ENCODE data around the gene SMTN. TPM values are rescaled to one million over a fixed set of nuclear protein-coding genes. Genes with fewer than 3 reads are reported as not detected.
A peak's percentile ranks its signal among the peaks of the same experiment; 100 is the strongest.
"Not testable (repeated sequence)": the region's sequence is repeated elsewhere in the genome, so short reads cannot be mapped to it uniquely, and the experiment has no call there.

SMTN gene
- polyA plus RNA-seq, 1 donor = 37.1 TPM

DNA sequence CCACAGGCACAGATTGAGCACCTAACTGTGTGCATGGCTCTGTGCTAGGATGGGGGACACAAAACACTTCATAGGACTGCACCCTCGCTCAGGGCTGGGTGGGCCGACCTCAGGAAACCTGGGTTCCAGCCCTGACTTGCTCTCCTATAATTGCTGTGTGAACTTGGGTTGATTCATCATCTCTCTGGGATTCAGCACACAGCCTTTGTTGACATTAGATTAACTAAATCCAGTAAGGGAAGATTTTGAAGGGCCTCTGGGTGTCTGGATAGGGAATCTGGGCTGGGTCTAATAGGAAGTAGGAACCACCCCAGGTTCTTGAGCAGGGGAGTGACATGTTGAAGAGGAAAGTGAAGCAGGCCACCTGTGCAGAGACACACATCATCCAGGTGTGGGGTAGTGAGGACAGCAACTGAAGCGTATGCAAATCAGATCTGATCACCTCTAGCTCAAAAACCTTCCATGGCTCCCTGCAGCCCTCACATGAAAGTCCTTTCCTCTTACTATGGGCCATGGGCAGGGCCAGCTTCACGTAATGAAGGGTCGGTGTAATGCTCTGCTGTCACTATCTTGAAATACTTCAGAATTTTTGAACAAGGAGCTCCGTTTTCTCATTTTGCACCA is 11.3 kb upstream of the SMTN start:
- DNase-seq = not testable (repeated sequence)

DNA sequence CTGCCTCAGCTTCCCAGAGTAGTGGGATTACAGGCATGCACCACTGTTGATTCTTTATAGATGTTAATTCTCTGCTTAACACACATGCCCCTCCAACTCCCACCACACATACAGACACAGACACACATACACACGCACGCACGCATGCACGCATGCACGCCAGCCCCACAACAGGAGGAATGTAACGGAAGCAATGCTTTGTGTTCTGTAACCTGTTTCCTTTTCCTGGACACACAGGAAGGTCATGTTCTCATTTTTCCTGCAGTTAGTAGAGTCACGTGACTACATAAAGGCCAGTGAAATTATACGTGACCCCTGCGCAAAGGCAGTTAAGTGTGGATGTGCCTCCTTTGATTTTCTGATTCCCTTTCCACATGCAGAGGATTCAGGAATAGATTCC is 8.0 kb upstream of the SMTN start:
- DNase-seq = not testable (repeated sequence)

DNA sequence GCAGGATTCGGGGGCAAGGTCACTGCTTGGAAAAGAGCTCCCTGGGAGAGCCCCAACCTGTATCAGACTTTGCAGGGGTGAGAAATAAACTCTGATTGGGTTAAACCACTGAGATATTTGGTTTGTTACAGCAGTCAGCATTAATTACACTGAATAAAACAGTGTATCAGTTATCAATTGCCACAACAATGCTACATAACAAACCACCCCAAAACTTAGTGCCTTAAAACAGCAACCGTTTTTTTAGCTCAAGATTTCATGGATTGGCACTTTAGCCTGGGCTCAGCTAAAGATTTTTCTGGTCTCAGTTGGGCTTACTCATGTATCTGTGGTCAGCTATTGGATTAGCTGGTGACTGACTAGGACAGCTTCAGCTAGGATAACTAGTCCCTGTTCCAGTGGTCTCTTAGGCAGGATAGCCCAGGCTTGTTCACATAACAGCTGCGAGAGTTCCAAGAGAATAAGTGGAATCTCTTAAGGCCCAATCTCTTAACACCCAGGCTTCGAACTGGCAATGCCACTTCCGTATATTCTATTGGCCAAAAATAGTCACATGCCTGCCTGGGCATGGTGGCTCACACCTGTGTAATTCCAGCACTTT is 7.5 kb upstream of the SMTN start:
- not testable (repeated sequence) for DNase-seq

DNA sequence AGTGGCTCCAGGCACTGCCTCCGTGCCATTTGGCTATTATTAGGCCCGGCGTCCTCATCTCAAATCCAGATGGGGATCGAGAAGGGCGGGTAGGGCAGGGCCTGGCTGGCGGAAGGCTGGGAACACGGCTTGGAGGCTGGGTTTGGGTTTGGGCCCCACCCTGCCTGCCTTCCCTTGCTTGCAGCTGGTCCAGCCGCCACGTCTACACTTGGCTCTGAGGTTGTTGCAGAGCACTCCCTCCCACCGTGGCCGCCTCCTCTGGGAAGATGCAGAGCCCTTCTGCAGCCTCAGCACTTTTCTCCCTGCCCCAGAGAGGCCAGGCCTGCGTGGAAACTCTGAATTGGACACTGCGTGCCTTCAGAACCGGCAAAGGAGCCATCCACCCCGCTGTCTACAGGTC is 5.2 kb upstream of the SMTN start:
- DNase-seq = no peak

DNA sequence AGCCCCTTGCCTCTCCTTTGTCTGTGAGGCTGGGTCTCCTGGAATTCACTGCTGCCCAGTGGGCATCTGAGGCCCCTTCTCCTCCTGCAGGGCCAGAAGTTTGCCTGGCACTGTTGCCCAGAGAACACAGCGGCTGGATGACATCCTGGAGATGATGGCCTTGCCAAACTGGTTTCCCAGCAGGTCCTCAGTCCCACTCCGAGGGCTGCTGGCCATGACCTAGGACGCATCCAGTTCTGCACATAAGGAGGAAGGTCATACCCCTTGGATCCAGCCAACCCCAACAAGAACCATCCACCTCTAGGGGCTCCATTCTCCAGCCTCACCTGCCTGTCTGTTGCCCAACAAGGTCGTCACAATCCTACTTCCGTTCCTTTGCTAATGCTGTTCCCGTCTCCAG is 3.4 kb upstream of the SMTN start:
- DNase-seq = no peak

DNA sequence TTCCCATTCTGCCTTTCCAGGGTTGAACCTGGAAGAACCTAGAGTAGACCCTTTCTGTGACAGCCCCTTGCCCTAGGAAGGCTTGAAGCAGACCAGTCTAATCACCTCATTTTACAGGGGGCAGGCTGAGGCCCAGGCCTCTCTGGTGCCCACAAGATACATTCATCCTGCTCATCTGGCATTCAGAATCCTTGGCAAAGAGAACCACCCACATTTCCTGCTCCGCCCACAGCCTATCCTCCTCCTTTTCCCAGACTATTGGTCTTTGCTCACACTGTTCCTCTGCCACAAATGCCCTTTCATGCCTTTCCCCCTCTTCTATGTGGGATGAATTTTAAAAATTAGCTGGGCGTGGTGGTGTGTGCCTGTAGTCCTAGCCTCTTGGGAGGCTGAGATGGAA is 2.7 kb upstream of the SMTN start:
- DNase-seq = not testable (repeated sequence)

DNA sequence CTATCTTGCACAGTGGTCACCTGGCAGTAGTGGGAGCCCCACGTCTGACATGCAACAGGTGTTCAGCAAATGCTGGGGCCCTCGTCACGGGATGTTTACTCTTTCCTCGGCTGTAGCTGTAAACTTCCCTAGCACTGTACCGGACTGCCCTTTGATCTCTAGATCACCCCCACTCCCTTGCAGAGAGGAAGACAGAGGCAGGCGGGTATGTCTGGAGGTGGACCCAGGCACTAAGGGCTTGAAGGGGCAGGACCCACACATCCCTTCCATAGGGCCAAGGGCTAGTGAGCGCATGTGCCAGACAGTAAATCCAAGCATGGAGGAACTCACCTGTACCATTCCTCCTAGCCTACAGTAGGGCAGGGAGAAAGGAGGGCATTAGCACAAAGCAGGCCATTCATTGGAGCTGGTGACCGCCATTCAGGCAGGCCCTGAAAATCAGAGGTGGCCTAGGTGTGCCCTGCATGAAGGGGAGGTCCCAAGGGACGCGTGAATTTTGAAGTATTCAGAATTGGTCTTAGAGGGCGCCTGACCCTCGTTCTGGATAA is 1.9 kb upstream of the SMTN start:
- DNase-seq = no peak

DNA sequence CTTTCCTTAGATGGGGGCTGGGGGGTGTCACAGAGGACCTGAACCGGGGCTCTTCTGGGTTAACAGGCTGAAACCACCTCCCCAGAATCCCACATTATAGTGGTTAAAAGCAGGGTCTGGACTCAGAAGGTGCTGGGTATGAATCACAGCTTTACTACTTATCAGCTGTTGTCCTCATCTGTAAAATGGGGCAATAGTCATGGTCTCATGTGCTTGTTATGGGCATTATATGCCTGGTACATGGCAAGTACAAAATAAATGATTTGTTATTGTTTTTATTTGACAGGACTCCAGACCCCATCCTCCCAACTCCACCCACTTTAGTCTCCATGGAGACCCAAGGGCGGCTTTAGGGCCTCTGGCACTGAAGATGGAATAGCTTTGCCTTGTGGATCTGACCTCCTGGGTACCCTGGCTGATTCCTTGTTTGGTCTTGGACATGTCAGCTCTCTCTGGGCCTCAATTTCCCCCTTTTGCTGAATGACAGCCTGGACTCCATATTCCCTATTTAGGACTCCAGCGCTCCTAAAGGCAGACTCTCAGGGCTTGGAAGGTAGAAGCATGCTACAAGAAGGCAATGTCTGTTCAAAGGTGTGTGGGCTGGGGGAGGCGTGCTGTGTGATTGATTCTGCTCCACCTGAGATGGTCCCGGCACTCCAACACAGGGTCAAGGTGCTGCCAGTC is 812 bp upstream of the SMTN start:
- no peak for DNase-seq

DNA sequence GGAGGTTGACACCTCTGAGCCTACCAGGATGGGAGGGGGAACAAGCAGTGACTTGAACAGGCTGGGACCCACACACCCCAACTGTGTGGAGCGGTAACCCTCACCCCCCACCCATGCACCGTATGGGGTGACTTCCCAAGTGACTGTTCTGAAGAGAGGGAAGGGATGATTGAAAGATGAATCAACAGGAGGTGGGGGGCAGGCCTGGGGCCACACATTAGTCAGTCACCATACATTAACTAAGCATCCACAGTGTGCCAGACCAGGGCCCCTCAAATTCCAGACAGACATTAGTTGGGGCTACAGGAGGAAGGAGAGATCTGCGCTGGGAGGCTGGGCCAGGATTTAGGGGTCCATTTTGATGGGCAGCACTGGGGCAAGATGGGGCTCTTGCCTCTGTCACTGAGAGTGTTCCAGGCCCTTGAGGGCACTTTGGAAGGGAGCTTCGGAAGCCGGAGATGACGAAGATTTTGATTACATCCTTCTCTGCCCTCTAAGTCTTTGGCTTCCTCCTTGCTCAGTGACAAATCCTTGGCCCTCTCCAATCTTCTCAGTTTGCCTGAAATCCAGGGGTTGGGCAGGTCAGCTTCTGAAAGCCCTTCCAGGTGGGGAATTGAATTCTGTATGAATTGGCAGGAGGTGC is 966 bp downstream of the SMTN start:
- DNase-seq = no peak

DNA sequence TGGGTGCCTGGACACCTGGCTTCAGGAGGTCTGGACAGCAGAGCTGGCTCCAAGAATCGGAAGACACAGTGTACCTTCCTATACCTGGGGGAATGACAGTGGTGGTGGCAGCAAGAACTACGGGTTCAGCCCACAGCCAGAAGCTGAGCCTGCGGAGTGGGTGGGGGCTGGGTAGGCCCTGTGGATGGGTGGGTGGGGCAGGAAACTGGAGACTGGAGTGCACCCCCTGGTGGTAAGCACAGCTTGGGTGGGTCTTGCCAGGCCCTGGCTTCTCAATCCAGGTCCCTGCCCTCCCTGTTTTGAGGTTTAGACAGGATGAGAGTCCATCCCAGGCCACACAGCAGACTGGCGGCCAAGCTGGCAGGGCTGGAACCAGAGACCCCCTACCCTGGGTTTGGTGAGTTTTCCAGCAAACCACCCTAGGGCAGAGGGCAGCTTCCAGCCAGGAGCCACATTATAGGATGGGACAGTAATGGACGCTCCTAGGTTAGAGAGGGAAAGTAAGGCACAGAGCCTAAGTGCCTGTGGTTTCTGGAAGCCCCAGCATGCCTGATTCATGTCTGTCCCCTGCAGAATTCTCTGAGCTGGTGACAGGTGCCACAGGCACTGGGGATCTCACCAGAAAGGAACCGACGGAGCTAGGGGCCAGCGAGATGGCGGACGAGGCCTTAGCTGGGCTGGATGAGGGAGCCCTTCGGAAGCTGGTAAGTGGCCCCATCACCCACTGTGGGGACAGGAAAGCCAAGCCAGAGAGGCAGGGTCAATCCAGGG is 1.7 kb downstream of the SMTN start:
- DNase-seq = no peak

DNA sequence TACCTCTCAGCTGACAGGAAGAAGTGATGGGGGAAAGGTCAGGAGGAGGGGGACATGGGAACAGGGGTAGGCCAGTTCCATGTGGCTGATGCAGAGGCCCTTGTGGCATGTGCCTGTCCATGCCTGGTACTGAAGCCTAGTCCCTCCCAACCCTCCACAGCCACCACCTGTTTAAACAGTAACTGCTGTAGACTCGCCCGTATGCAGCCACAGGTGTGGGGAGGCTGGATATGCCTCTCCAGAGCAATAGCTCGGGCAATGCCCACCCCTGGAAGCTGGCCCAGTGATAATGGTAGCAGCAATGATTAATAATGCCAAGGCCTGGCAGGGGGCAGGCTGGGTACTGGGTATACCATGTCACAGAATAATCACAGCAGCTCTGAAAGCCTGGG is 2.3 kb downstream of the SMTN start:
- DNase-seq = no peak

DNA sequence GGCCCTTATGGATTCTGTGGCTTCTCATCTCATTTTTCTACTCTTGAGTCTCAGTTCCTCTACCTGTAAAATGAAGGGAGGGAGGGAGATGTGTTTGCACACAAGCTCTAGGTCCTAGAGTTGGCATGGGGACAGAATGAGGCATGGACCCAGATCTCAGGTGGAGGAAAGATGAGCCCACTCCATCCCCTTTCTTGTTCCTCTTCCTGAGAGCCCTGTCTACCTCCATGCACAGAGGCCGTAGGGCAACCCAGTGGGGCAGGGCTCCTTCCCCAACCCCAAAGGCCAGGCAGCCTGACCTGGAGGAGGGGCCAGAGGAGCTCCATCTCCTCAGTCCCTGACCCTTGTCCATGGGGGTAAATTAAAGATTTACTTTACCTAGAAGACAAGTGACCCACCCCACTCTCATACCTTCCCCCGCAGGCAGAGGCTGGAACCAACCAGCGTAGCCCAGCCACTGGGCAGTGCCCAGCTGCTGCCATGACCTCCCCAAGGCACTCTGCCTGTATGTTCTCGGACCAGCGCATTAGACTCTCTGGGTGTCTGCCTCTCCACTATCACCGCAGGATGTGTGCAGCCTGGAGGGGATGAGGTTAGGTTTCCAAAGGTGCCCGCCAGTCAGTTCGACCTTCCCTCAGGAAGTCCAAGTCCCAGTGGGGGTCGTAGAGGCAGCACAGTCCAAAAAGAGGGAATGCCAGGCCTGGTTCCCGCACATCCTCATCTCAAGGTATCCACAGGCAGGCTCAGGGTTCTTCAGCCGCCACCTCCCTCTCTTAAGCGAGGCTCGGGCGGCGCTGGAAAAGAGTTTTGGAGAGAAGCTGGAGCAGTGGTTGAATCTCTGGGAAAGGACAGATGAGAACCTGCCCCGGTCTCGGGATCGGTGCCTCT is 3.0 kb downstream of the SMTN start:
- no peak for DNase-seq

DNA sequence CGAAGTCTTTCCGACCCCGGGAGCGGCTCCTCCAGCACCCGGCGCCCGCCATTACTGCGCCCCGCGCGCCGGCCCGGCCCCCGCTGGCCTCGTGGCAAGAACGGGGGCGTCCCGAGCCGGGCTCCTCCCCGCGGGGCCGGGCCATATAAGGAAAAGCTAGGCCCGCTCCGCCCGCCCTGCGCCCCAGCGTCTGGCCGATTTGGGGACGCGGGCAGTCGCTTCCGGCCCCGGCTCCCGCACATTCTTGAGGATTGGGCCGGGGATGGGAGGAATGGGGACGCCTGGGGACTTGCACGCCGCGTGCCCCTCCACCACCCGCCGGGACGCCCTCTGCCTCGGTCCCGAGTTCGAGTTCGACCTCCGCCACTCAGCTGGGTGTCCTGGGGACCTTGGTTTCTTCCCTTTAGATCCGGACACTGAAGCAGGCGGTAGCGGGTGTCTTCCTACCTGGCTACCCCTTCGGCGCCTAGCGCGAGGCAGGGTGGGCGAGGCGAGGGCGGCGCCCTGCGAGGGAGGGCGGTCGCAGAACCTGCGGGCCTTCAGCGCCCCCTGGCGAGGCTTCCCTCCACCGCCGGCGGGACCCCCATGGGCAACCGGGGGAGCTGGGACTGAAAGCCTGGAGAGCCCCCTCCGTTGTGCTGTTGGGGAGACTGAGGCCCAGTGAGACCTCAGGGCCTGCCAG is 3.8 kb downstream of the SMTN start:
- DNase-seq = peak; percentile 84

DNA sequence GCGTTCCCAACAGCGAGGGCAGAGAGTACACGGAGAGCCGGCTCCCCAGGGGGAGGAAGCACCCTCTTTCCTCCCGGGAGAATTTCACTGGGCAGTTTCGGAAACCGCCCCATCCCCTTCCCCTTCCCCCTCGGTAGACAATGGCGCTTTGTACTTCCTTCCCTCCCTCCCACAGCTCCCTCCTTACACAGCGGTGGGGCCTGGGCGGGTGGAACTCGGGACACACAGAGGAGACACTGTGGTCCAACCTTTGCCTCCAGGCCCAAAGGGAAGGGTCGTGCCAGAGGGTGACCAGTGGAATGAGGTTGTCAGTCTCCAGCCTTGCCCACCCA is 4.3 kb downstream of the SMTN start:
- DNase-seq = no peak

DNA sequence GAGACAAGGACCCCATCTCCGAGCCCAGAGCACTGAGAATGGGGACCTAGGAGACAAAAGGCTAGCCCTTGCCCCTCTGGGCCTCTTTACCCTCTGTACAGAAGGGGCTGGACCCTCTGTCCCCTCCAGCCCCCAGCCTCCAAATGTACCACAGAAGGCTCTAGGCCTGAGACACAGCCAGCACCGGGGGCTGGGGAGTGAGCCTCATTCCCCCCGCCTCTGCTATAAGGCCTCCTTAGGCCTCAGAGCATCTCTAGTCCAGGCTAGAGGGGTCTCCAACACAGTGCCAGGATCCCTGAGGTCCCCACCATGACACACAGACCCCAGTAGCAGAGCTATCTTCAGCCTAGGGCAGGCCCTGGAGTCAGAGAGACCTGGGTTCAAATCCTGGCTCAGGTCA is 4.8 kb downstream of the SMTN start:
- no peak for DNase-seq

DNA sequence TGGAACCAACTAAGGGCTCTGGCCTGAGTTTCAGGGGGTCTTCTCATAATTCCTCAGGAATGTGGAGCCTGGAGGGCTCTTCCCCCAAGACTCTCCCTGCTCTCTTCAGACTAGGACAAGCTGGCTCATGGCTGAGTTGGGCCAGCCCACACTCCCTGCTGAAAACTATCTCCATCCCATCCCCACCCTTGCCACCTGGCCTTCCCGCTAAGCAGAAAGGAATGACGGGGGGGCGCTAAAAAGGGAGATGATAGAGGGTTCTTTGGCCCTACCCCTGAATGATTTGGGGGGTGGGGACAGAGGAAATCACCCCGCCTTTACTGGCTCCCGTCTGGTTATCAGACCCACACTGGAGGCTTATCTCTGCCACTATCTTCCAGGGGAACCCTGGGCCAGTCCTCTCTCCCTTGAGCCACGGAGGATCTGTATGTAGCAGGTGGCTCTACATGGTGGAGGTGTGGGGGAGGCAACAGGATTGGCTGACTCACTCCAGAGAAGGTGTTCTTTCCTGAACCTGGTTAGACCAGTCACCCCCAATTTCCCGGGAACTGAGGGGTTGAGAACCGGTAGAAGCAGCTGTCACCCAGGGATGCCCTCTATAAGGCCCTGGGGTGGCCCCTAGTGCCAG is 5.7 kb downstream of the SMTN start:
- no peak for DNase-seq

DNA sequence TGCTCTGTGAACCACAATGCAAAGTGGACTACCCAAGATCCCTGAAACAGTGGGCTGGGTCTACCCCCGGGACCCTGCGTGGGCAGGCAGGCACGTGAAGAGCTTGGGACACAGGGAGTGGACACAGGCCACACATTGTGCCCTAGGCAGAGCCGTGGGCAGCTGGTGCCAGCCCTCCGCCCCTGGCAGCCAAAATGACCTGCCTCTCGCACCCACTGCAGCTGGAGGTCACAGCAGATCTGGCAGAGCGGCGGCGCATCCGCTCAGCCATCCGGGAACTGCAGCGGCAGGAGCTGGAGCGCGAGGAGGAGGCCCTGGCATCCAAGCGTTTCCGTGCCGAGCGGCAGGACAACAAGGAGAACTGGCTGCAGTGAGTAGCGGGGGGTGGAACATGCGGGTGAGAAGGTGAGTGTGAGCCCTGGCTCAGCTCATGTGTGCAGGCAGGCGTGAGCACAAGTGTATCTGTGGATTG is 6.7 kb downstream of the SMTN start:
- no peak for DNase-seq

DNA sequence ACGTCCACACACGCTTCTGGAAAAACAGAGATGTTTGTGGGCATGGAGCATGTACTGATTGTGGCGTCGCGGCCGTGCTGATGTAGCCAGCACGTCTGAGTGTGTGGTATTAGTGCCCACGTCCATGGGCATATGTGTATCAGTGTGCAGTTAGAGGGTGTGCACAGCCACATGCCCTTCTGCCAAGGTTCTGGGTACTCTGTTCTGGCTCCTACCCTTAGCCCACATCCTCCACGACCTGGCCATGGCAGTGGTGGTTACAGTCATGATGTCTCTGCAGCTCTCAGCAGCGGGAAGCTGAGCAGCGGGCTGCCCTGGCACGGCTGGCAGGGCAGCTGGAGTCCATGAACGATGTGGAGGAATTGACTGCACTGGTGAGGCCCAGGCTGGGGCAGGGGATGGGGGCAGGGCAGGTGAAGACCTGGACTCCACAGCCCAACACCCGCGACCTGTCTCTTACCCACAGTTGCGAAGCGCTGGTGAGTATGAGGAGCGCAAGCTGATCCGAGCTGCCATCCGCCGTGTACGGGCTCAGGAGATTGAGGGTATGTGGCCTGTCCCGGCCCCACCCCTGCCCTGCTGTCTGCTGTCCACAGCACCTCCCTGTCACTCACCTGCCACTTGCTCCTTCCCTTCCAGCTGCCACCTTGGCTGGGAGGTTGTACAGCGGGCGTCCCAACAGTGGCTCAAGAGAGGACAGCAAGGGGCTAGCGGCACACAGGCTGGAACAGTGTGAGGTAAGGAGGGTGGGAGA is 7.3 kb downstream of the SMTN start:
- no peak for DNase-seq

Data from left kidney (tissue), 2 donors.